IPS-20b (cell line): ENCODE measurements around the gene NAV2.

Experiments
- H3K27ac ChIP-seq: one replicate; pipeline ENCODE4 v1.5.1; 2013; ENCODE audit warnings: low read length
- H3K27me3 ChIP-seq: 2 replicates; pipeline ENCODE4 v1.6.1; 2013; ENCODE audit warnings: mild to moderate bottlenecking, low read length, inconsistent platforms; ENCODE audit not compliant: insufficient read depth
- H3K36me3 ChIP-seq: 2 replicates; pipeline ENCODE4 v1.6.1; 2013; ENCODE audit warnings: low read depth, mild to moderate bottlenecking, inconsistent platforms, low read length, moderate library complexity; ENCODE audit not compliant: insufficient read depth
- H3K4me1 ChIP-seq: 2 replicates; pipeline ENCODE4 v1.6.1; 2013; ENCODE audit warnings: mild to moderate bottlenecking, control low read depth, inconsistent platforms, low read length, moderate library complexity; ENCODE audit not compliant: insufficient read depth
- H3K4me3 ChIP-seq: 2 replicates; pipeline ENCODE4 v1.5.1; 2013; ENCODE audit warnings: mild to moderate bottlenecking, low read length, inconsistent platforms
- H3K9ac ChIP-seq: 2 replicates; pipeline ENCODE4 v1.6.1; 2013; ENCODE audit warnings: low read depth, mild to moderate bottlenecking, inconsistent platforms, low read length, moderate library complexity
- H3K9me3 ChIP-seq: 2 replicates; pipeline ENCODE4 v1.6.1; 2013; ENCODE audit warnings: mild to moderate bottlenecking, low read depth, low read length, inconsistent platforms; ENCODE audit not compliant: insufficient read depth

Gene NAV2

GRCh38 chr11:19675397-19675796 lies 37.2 kb upstream of the NAV2 start:
- no peak overlapping the region for H3K9ac ChIP-seq
- no peaks in the 10 kb centered on the region for H3K36me3 ChIP-seq
- H3K27ac ChIP-seq: no peak overlapping the region
- H3K4me3 ChIP-seq: no peak overlapping the region
- H3K4me1 ChIP-seq: peaks cover 10% of the 10 kb centered on the region
- no peaks in the 10 kb centered on the region for H3K27me3 ChIP-seq
- no peaks in the 10 kb centered on the region for H3K9me3 ChIP-seq

GRCh38 chr11:19676475-19677380 lies 35.9 kb upstream of the NAV2 start:
- H3K4me3 ChIP-seq: no peak overlapping the region
- H3K9ac ChIP-seq: no peak overlapping the region
- H3K27me3 ChIP-seq: no peaks in the 10 kb centered on the region
- H3K9me3 ChIP-seq: no peaks in the 10 kb centered on the region
- no peaks in the 10 kb centered on the region for H3K36me3 ChIP-seq
- peaks cover 12% of the 10 kb centered on the region for H3K4me1 ChIP-seq
- H3K27ac ChIP-seq: no peak overlapping the region

- H3K27me3 ChIP-seq: no peaks in the 10 kb centered on the region
- no peaks in the 10 kb centered on the region for H3K9me3 ChIP-seq
- H3K4me3 ChIP-seq: no peak overlapping the region
- H3K27ac ChIP-seq: no peak overlapping the region
- no peak overlapping the region for H3K9ac ChIP-seq
- peaks cover 11% of the 10 kb centered on the region for H3K4me1 ChIP-seq
- no peaks in the 10 kb centered on the region for H3K36me3 ChIP-seq
These were observed 35.1 kb upstream of the NAV2 start for GRCh38 chr11:19677381-19678080.

GRCh38 chr11:19679952-19680828 lies 32.4 kb upstream of the NAV2 start:
- no peak overlapping the region for H3K9ac ChIP-seq
- H3K27me3 ChIP-seq: no peaks in the 10 kb centered on the region
- no peak overlapping the region for H3K27ac ChIP-seq
- H3K4me1 ChIP-seq: peaks cover 5% of the 10 kb centered on the region; the same call in 1 of the 2 replicates
- H3K36me3 ChIP-seq: no peaks in the 10 kb centered on the region
- no peak overlapping the region for H3K4me3 ChIP-seq
- H3K9me3 ChIP-seq: no peaks in the 10 kb centered on the region

GRCh38 chr11:19680829-19681368 lies 31.7 kb upstream of the NAV2 start:
- H3K36me3 ChIP-seq: no peaks in the 10 kb centered on the region
- peaks cover 5% of the 10 kb centered on the region; the same call in 1 of the 2 replicates for H3K4me1 ChIP-seq
- H3K27ac ChIP-seq: no peak overlapping the region
- no peak overlapping the region for H3K4me3 ChIP-seq
- H3K27me3 ChIP-seq: no peaks in the 10 kb centered on the region
- no peaks in the 10 kb centered on the region for H3K9me3 ChIP-seq
- H3K9ac ChIP-seq: no peak overlapping the region

GRCh38 chr11:19683141-19683805 lies 29.4 kb upstream of the NAV2 start:
- H3K36me3 ChIP-seq: no peaks in the 10 kb centered on the region
- H3K4me1 ChIP-seq: peaks cover 5% of the 10 kb centered on the region; the same call in 1 of the 2 replicates
- no peak overlapping the region for H3K4me3 ChIP-seq
- no peak overlapping the region for H3K27ac ChIP-seq
- no peak overlapping the region for H3K9ac ChIP-seq
- H3K27me3 ChIP-seq: no peaks in the 10 kb centered on the region
- H3K9me3 ChIP-seq: no peaks in the 10 kb centered on the region

GRCh38 chr11:19683862-19684491 lies 28.7 kb upstream of the NAV2 start:
- Histone ChIP-seq H3K27me3 (no peaks in the 10 kb centered on the region), H3K9ac (no peak overlapping the region), H3K4me3 (no peak overlapping the region), H3K36me3 (no peaks in the 10 kb centered on the region), H3K9me3 (no peaks in the 10 kb centered on the region), H3K4me1 (peaks cover 5% of the 10 kb centered on the region; the same call in 1 of the 2 replicates), H3K27ac (no peak overlapping the region)

GRCh38 chr11:19686234-19686633 lies 26.4 kb upstream of the NAV2 start:
- no peak overlapping the region for H3K27ac ChIP-seq
- no peak overlapping the region for H3K4me3 ChIP-seq
- H3K4me1 ChIP-seq: no peaks in the 10 kb centered on the region
- H3K9ac ChIP-seq: no peak overlapping the region
- no peaks in the 10 kb centered on the region for H3K36me3 ChIP-seq
- H3K9me3 ChIP-seq: no peaks in the 10 kb centered on the region
- no peaks in the 10 kb centered on the region for H3K27me3 ChIP-seq

GRCh38 chr11:19687392-19687791 lies 25.2 kb upstream of the NAV2 start:
- Histone ChIP-seq H3K4me1 (no peaks in the 10 kb centered on the region), H3K27me3 (no peaks in the 10 kb centered on the region), H3K9me3 (no peaks in the 10 kb centered on the region), H3K9ac (no peak overlapping the region), H3K36me3 (no peaks in the 10 kb centered on the region), H3K4me3 (no peak overlapping the region), H3K27ac (no peak overlapping the region)

GRCh38 chr11:19689281-19690000 lies 23.2 kb upstream of the NAV2 start:
- Histone ChIP-seq H3K4me3 (no peak overlapping the region), H3K9ac (no peak overlapping the region), H3K27ac (no peak overlapping the region), H3K4me1 (no peaks in the 10 kb centered on the region), H3K27me3 (no peaks in the 10 kb centered on the region), H3K9me3 (no peaks in the 10 kb centered on the region), H3K36me3 (no peaks in the 10 kb centered on the region)
